MM.1S (cell line): Measurements from ENCODE around the gene SH3PXD2A.

Experiments
- DNase-seq: peaks from one replicate; pipeline ENCODE4 v3.0.0-alpha.2; 2015
- H2AFZ ChIP-seq: fragments of 300-600 bp; sonication (generic); 2 replicates; pipeline ENCODE4 v1.6.0; 2016; ENCODE audit warnings: antibody characterized with exemption, low read length
- H3F3A ChIP-seq: fragments of 300-600 bp; sonication (generic); 2 replicates; pipeline ENCODE4 v1.6.1; 2016; ENCODE audit warnings: mild to moderate bottlenecking, antibody characterized with exemption, low read length, moderate library complexity, mixed read lengths; ENCODE audit not compliant: insufficient read depth
- H3K27ac ChIP-seq: fragments of 300-600 bp; sonication (generic); 2 replicates; pipeline ENCODE4 v1.5.1; 2016; ENCODE audit warnings: mild to moderate bottlenecking, low read length
- H3K27me3 ChIP-seq: fragments of 300-600 bp; sonication (generic); replicated peaks from 2 replicates; pipeline ENCODE4 v1.6.0; 2016; ENCODE audit warnings: low read length; ENCODE audit not compliant: insufficient read depth
- H3K36me3 ChIP-seq: fragments of 300-600 bp; sonication (generic); replicated peaks from 2 replicates; pipeline ENCODE4 v1.6.1; 2016; ENCODE audit warnings: mild to moderate bottlenecking, low read length, mixed read lengths; ENCODE audit not compliant: insufficient read depth
- H3K4me1 ChIP-seq: fragments of 300-600 bp; sonication (generic); 2 replicates; pipeline ENCODE4 v1.6.1; 2016; ENCODE audit warnings: low read length, mixed read lengths
- H3K4me2 ChIP-seq: fragments of 300-600 bp; sonication (generic); 2 replicates; pipeline ENCODE4 v1.6.0; 2016; ENCODE audit warnings: low read depth, low read length
- H3K4me3 ChIP-seq: fragments of 300-600 bp; sonication (generic); 2 replicates; pipeline ENCODE4 v1.5.1; 2016; ENCODE audit warnings: low read length, mixed read lengths
- H3K79me2 ChIP-seq: fragments of 300-600 bp; sonication (generic); 2 replicates; pipeline ENCODE4 v1.6.1; 2016; ENCODE audit warnings: mixed run types, low read length, mixed read lengths
- H3K9ac ChIP-seq: fragments of 300-600 bp; sonication (generic); 2 replicates; pipeline ENCODE4 v1.6.1; 2016; ENCODE audit warnings: low read length, mixed read lengths
- H3K9me2 ChIP-seq: fragments of 300-600 bp; sonication (generic); replicated peaks from 2 replicates; pipeline ENCODE4 v1.6.1; 2016; ENCODE audit warnings: mild to moderate bottlenecking, low read length, mixed read lengths; ENCODE audit not compliant: insufficient read depth
- H3K9me3 ChIP-seq: fragments of 300-600 bp; sonication (generic); replicated peaks from 2 replicates; pipeline ENCODE4 v1.6.1; 2016; ENCODE audit warnings: mild to moderate bottlenecking, low read length, mixed read lengths; ENCODE audit not compliant: insufficient read depth
- H4K20me1 ChIP-seq: fragments of 300-600 bp; sonication (generic); 2 replicates; pipeline ENCODE4 v1.6.1; 2016; ENCODE audit warnings: mild to moderate bottlenecking, low read length, moderate library complexity, mixed read lengths; ENCODE audit not compliant: insufficient read depth
- EZH2 ChIP-seq: fragments of 300-600 bp; sonication (generic); optimal IDR thresholded peaks from 2 replicates; pipeline ENCODE3; 2017; ENCODE audit warnings: low read depth, mild to moderate bottlenecking, antibody characterized with exemption, low read length, mixed read lengths
- EZH2phosphoT487 ChIP-seq: fragments of 300-600 bp; sonication (generic); IDR thresholded peaks from 2 replicates; pipeline ENCODE4 v1.6.1; 2018; ENCODE audit warnings: antibody characterized with exemption, low read length
- TF ChIP-seq, protein P1 (sequence below): fragments of 300-600 bp; sonication (generic); IDR thresholded peaks from 2 replicates; pipeline ENCODE4 v1.5.1; 2016; ENCODE audit warnings: antibody characterized with exemption, low read length, mixed read lengths

SH3PXD2A gene

GRCh38 chr10:103888113-103888841 lies 32.9 kb upstream of the SH3PXD2A start:
- TF ChIP-seq, protein P1, sequence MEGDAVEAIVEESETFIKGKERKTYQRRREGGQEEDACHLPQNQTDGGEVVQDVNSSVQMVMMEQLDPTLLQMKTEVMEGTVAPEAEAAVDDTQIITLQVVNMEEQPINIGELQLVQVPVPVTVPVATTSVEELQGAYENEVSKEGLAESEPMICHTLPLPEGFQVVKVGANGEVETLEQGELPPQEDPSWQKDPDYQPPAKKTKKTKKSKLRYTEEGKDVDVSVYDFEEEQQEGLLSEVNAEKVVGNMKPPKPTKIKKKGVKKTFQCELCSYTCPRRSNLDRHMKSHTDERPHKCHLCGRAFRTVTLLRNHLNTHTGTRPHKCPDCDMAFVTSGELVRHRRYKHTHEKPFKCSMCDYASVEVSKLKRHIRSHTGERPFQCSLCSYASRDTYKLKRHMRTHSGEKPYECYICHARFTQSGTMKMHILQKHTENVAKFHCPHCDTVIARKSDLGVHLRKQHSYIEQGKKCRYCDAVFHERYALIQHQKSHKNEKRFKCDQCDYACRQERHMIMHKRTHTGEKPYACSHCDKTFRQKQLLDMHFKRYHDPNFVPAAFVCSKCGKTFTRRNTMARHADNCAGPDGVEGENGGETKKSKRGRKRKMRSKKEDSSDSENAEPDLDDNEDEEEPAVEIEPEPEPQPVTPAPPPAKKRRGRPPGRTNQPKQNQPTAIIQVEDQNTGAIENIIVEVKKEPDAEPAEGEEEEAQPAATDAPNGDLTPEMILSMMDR, result peak; percentile 83
- TF ChIP-seq EZH2 (no peak), EZH2phosphoT487 (no peak)
- H3K9me2 ChIP-seq, result no peaks in the 10 kb centered on the region
- H3K79me2 ChIP-seq, result no peaks in the 10 kb centered on the region
- H3K9me3 ChIP-seq, result no peaks in the 10 kb centered on the region
- H3K27ac ChIP-seq, result no peak overlapping the region
- peak; percentile 45 for DNase-seq
- H3K4me2 ChIP-seq, result no peak overlapping the region
- no peaks in the 10 kb centered on the region for H4K20me1 ChIP-seq
- no peaks in the 10 kb centered on the region for H3F3A ChIP-seq
- H3K9ac ChIP-seq, result no peak overlapping the region
- H3K36me3 ChIP-seq, result no peaks in the 10 kb centered on the region
- no peaks in the 10 kb centered on the region for H3K27me3 ChIP-seq
- no peaks in the 10 kb centered on the region for H3K4me1 ChIP-seq
- no peak overlapping the region for H2AFZ ChIP-seq
- no peak overlapping the region for H3K4me3 ChIP-seq

DNA sequence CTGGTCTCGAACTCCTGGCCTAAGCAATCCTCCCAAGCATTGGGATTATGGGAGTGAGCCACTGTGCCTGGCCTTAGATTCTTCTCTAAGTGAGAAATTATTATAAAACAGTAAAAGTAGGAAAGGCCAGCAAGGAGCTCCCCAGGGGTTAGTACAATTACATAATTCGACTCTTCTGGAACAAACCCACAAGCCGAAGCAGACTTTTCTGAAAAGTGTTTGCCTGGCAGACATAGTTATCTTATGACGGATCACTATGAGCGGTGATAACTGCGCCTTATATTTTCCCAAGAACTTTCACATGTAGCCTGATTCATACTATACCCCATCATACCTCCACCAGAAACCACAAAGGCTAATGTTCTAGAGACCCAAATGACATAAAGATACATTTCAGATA lies 30.2 kb upstream of the SH3PXD2A start:
- H3K27ac ChIP-seq, result no peak overlapping the region
- no peak overlapping the region for H3K4me3 ChIP-seq
- no peak for DNase-seq
- H3K9me3 ChIP-seq, result no peaks in the 10 kb centered on the region
- TF ChIP-seq, protein P1, result no peak
- no peaks in the 10 kb centered on the region for H3K9me2 ChIP-seq
- no peaks in the 10 kb centered on the region for H3K27me3 ChIP-seq
- H3K36me3 ChIP-seq, result no peaks in the 10 kb centered on the region
- H4K20me1 ChIP-seq, result no peaks in the 10 kb centered on the region
- no peak overlapping the region for H3K4me2 ChIP-seq
- no peak overlapping the region for H2AFZ ChIP-seq
- no peak overlapping the region for H3K9ac ChIP-seq
- peaks cover 4% of the 10 kb centered on the region; the same call in 1 of the 2 replicates for H3K4me1 ChIP-seq
- no peaks in the 10 kb centered on the region for H3F3A ChIP-seq
- H3K79me2 ChIP-seq, result no peaks in the 10 kb centered on the region

DNA sequence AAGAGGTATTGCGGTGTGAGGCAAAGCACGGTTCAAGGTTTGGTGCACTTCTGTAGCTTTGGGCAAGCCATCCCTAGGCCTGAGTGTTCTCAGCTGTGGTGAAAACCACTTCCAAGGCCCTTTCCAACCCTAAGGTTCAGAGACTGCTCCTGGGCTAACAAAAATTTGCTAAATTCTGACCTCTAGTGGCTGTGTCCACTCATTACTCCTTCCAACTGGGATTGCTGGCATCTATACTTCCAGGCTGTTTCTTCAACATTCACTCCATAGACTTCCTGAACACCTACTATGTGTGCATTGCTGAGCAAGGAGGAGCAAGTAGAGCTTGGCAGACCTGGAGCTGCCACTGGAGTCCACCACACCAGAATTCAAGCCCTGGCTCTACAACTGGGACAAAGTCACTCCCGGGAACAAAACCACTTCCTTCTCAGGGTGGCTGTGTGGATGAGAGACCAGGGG lies 29.3 kb upstream of the SH3PXD2A start:
- Histone ChIP-seq H3K4me2 (no peak overlapping the region), H3K4me1 (peaks cover 4% of the 10 kb centered on the region; the same call in 1 of the 2 replicates), H3F3A (no peaks in the 10 kb centered on the region), H2AFZ (no peak overlapping the region), H3K27me3 (no peaks in the 10 kb centered on the region), H3K4me3 (no peak overlapping the region), H3K36me3 (no peaks in the 10 kb centered on the region), H3K9me3 (no peaks in the 10 kb centered on the region), H3K79me2 (no peaks in the 10 kb centered on the region), H3K9me2 (no peaks in the 10 kb centered on the region), H3K27ac (no peak overlapping the region), H3K9ac (no peak overlapping the region), H4K20me1 (no peaks in the 10 kb centered on the region)
- TF ChIP-seq EZH2phosphoT487, result no peak
- TF ChIP-seq, protein P1, result peak; percentile 80
- DNase-seq, result peak; percentile 27
